HEK293 (cell line): Measurements from ENCODE around the gene TIE1.

Source experiments
- CTCF ChIA-PET: fragments of 350-600 bp; formaldehyde crosslinking; extraction: SDS; loops from one replicate; lab custom pipeline; 2021; ENCODE audit warnings: antibody characterized with exemption; lab: Yijun Ruan, JAX
- POLR2A ChIA-PET: fragments of 300-600 bp; formaldehyde crosslinking; extraction: SDS; loops from one replicate; lab custom pipeline; 2020; ENCODE audit warnings: antibody characterized with exemption, inconsistent platforms; lab: Yijun Ruan, JAX
- H3K27ac ChIP-seq: fragments of 200-500 bp; sonication (Bioruptor generic); 2 replicates; pipeline ENCODE4 v1.5.1; 2014; ENCODE audit warnings: low read depth, low read length, control low read depth, inconsistent platforms; ENCODE audit errors: extremely low read depth
- H3K36me3 ChIP-seq, 2 experiments: fragments of 200-500 bp in 1 of 2; sonication (Bioruptor generic) in 1 of 2; 1 replicate in 1 of 2; 2 replicates in 1 of 2; pipeline ENCODE4 v1.5.1; 2014 to 2017; ENCODE audit warnings: inconsistent platforms in 2 of 2, low read length in 2 of 2; ENCODE audit not compliant: control insufficient read depth in 2 of 2, insufficient read depth in 1 of 2
- H3K4me1 ChIP-seq: fragments of 200-500 bp; sonication (Bioruptor generic); 2 replicates; pipeline ENCODE4 v1.5.1; 2014; ENCODE audit warnings: mild to moderate bottlenecking, low read length, inconsistent platforms; ENCODE audit not compliant: control insufficient read depth, insufficient read depth
- H3K4me3 ChIP-seq: 2 replicates; pipeline ENCODE4 v1.5.1; 2011; ENCODE audit warnings: low read depth, mild to moderate bottlenecking, control low read depth, low read length, moderate library complexity
- H3K9me3 ChIP-seq: fragments of 200-500 bp; sonication (Bioruptor generic); 2 replicates; pipeline ENCODE4 v1.5.1; 2014; ENCODE audit warnings: low read depth, low read length, inconsistent platforms; ENCODE audit not compliant: control insufficient read depth, insufficient read depth
- KLF16 ChIP-seq: fragments of 450-650 bp; formaldehyde crosslinking; IDR thresholded peaks from 2 replicates; pipeline ENCODE4 v1.5.1; 2017; ENCODE audit warnings: missing biosample characterization, missing genetic modification characterization
- MEIS1 ChIP-seq: sonication (generic); formaldehyde crosslinking; IDR thresholded peaks from 2 replicates; pipeline ENCODE4 v1.8.1; 2022; ENCODE audit warnings: missing genetic modification reagents, mild to moderate bottlenecking, borderline replicate concordance
- PATZ1 ChIP-seq: fragments of 450-650 bp; formaldehyde crosslinking; IDR thresholded peaks from 2 replicates; pipeline ENCODE4 v1.5.1; 2016; ENCODE audit warnings: missing biosample characterization, missing genetic modification characterization
- PBX3 ChIP-seq: sonication (generic); formaldehyde crosslinking; IDR thresholded peaks from 2 replicates; pipeline ENCODE4 v1.8.1; 2022; ENCODE audit warnings: mild to moderate bottlenecking, moderate library complexity, missing genetic modification reagents
- SP2 ChIP-seq: fragments of 450-650 bp; formaldehyde crosslinking; IDR thresholded peaks from 2 replicates; pipeline ENCODE4 v1.5.1; 2016; ENCODE audit warnings: missing biosample characterization, missing genetic modification characterization
- YY1 ChIP-seq: fragments of 450-650 bp; formaldehyde crosslinking; IDR thresholded peaks from 2 replicates; pipeline ENCODE4 v1.5.1; 2018; ENCODE audit warnings: missing biosample characterization, missing genetic modification characterization
- ZBTB10 ChIP-seq: fragments of 450-650 bp; formaldehyde crosslinking; IDR thresholded peaks from 2 replicates; pipeline ENCODE4 v1.5.1; 2016; ENCODE audit warnings: missing biosample characterization, missing genetic modification characterization
- ZNF169 ChIP-seq: fragments of 450-650 bp; formaldehyde crosslinking; IDR thresholded peaks from 2 replicates; pipeline ENCODE4 v1.5.1; 2016; ENCODE audit warnings: missing biosample characterization, missing genetic modification characterization
- ZNF24 ChIP-seq: fragments of 450-650 bp; formaldehyde crosslinking; IDR thresholded peaks from 2 replicates; pipeline ENCODE4 v1.5.1; 2016; ENCODE audit warnings: missing biosample characterization, missing genetic modification characterization
- ZNF473 ChIP-seq: fragments of 450-650 bp; formaldehyde crosslinking; IDR thresholded peaks from 2 replicates; pipeline ENCODE4 v1.5.1; 2017; ENCODE audit warnings: missing biosample characterization, missing genetic modification characterization
- ZNF529 ChIP-seq: fragments of 450-650 bp; formaldehyde crosslinking; IDR thresholded peaks from 2 replicates; pipeline ENCODE4 v1.5.1; 2017; ENCODE audit warnings: missing genetic modification characterization, missing biosample characterization; ENCODE audit not compliant: insufficient replicate concordance
- ZNF558 ChIP-seq: fragments of 450-650 bp; formaldehyde crosslinking; IDR thresholded peaks from 2 replicates; pipeline ENCODE4 v1.5.1; 2016; ENCODE audit warnings: missing biosample characterization, missing genetic modification characterization
- ZNF629 ChIP-seq: fragments of 450-650 bp; formaldehyde crosslinking; IDR thresholded peaks from 2 replicates; pipeline ENCODE4 v1.5.1; 2017; ENCODE audit warnings: missing biosample characterization, missing genetic modification characterization
- ZNF660 ChIP-seq: fragments of 450-650 bp; IDR thresholded peaks from 2 replicates; pipeline ENCODE4 v1.5.1; 2018; ENCODE audit warnings: missing biosample characterization, mild to moderate bottlenecking, missing genetic modification characterization
- ZNF677 ChIP-seq: fragments of 450-650 bp; IDR thresholded peaks from 2 replicates; pipeline ENCODE4 v1.5.0; 2018; ENCODE audit warnings: missing biosample characterization, mild to moderate bottlenecking, missing genetic modification characterization, moderate library complexity
- ZNF692 ChIP-seq: fragments of 450-650 bp; formaldehyde crosslinking; IDR thresholded peaks from 2 replicates; pipeline ENCODE4 v1.5.1; 2016; ENCODE audit warnings: missing biosample characterization, missing genetic modification characterization
- TF ChIP-seq, protein P1 (sequence below): fragments of 450-650 bp; formaldehyde crosslinking; IDR thresholded peaks from 2 replicates; pipeline ENCODE4 v1.5.1; 2016; ENCODE audit warnings: missing biosample characterization, missing genetic modification characterization, borderline replicate concordance
- TF ChIP-seq, protein P2 (sequence below): fragments of 450-650 bp; formaldehyde crosslinking; IDR thresholded peaks from 2 replicates; pipeline ENCODE4 v1.5.1; 2016; ENCODE audit warnings: missing biosample characterization, missing genetic modification characterization

TIE1 gene

GRCh38 chr1:43358746-43359693, 58.2 kb downstream of the TIE1 start, which contains the start of gene CDC20 (continued):
- TF ChIP-seq, protein P1, sequence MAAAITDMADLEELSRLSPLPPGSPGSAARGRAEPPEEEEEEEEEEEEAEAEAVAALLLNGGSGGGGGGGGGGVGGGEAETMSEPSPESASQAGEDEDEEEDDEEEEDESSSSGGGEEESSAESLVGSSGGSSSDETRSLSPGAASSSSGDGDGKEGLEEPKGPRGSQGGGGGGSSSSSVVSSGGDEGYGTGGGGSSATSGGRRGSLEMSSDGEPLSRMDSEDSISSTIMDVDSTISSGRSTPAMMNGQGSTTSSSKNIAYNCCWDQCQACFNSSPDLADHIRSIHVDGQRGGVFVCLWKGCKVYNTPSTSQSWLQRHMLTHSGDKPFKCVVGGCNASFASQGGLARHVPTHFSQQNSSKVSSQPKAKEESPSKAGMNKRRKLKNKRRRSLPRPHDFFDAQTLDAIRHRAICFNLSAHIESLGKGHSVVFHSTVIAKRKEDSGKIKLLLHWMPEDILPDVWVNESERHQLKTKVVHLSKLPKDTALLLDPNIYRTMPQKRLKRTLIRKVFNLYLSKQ (tag by site-specific recombination) = no peak
- peak; percentile 95 for TF ChIP-seq SP2
- peak; percentile 57; the same call in 1 of the 2 replicates for TF ChIP-seq ZNF24 (tag by site-specific recombination)
- peak; percentile 73; the same call in 1 of the 2 replicates for TF ChIP-seq KLF16 (tag by site-specific recombination)
- TF ChIP-seq YY1 (tag by site-specific recombination) = no peak; the same call in 1 of the 2 replicates

GRCh38 chr1:43359696-43360095, 58.9 kb downstream of the TIE1 start:
- 0 out of 2 replicates have a peak overlapping the region, but pooled peaks have one; percentile 80 for H3K27ac ChIP-seq
- H3K36me3 ChIP-seq = peaks cover 17 to 56% of the 10 kb centered on the region in 2 experiments
- H3K9me3 ChIP-seq = no peaks in the 10 kb centered on the region
- TF ChIP-seq ZNF629 (no peak), ZNF677 (tag by site-specific recombination) (no peak), MEIS1 (CRISPR knock-in tag) (no peak), ZNF473 (no peak), PBX3 (CRISPR knock-in tag) (no peak), ZNF692 (tag by site-specific recombination) (no peak), ZBTB10 (tag by site-specific recombination) (no peak), ZNF558 (no peak), ZNF529 (tag by site-specific recombination) (no peak), ZNF169 (tag by site-specific recombination) (no peak), ZNF660 (tag by site-specific recombination) (no peak), PATZ1 (tag by site-specific recombination) (no peak)
- TF ChIP-seq, protein P2, sequence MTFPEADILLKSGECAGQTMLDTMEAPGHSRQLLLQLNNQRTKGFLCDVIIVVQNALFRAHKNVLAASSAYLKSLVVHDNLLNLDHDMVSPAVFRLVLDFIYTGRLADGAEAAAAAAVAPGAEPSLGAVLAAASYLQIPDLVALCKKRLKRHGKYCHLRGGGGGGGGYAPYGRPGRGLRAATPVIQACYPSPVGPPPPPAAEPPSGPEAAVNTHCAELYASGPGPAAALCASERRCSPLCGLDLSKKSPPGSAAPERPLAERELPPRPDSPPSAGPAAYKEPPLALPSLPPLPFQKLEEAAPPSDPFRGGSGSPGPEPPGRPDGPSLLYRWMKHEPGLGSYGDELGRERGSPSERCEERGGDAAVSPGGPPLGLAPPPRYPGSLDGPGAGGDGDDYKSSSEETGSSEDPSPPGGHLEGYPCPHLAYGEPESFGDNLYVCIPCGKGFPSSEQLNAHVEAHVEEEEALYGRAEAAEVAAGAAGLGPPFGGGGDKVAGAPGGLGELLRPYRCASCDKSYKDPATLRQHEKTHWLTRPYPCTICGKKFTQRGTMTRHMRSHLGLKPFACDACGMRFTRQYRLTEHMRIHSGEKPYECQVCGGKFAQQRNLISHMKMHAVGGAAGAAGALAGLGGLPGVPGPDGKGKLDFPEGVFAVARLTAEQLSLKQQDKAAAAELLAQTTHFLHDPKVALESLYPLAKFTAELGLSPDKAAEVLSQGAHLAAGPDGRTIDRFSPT (tag by site-specific recombination) = no peak
- peaks cover 6% of the 10 kb centered on the region for H3K4me1 ChIP-seq
- H3K4me3 ChIP-seq = peak overlapping the region; percentile 86
- ChIA-PET POLR2A (interaction anchor here (0.7 to 2.0 kb wide), 3 partner anchors 8 to 12 kb away, joined by 5 to 34 read pairs (median 5); partner anchors contain the start of gene ELOVL1), CTCF (interaction anchor here (3.2 kb wide), 1 partner anchor 55 kb away, joined by 11 read pairs; no protein-coding TSS in a partner anchor)
